Measurements from ENCODE around the gene REPS1.

DNA sequence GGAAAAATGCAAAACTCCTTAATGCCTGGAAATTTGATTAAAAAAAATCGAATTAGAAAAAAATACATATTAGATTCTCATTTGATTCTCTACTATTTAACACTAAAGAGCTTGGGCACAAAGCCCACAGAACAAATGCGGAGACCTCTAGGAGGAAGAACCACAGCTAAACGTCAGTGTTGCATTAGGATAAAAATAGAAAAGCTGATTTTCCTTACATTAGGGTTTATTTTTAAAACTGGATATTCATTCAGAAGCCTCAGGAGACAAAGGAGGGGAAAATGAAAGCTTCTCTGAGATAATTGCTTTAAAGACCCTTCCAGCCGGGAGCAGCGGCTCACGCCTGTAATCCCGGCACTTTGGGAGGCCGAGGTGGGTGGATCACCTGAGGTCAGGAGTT lies 114.9 kb downstream of the REPS1 start:
- TF ChIP-seq, protein P1, sequence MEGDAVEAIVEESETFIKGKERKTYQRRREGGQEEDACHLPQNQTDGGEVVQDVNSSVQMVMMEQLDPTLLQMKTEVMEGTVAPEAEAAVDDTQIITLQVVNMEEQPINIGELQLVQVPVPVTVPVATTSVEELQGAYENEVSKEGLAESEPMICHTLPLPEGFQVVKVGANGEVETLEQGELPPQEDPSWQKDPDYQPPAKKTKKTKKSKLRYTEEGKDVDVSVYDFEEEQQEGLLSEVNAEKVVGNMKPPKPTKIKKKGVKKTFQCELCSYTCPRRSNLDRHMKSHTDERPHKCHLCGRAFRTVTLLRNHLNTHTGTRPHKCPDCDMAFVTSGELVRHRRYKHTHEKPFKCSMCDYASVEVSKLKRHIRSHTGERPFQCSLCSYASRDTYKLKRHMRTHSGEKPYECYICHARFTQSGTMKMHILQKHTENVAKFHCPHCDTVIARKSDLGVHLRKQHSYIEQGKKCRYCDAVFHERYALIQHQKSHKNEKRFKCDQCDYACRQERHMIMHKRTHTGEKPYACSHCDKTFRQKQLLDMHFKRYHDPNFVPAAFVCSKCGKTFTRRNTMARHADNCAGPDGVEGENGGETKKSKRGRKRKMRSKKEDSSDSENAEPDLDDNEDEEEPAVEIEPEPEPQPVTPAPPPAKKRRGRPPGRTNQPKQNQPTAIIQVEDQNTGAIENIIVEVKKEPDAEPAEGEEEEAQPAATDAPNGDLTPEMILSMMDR (conservative IDR thresholded peaks at IDR 0.05 in 1 of 2, IDR thresholded peaks at IDR 0.05 in 1 of 2; ENCODE audit: extremely low read depth in 1 of 2, insufficient read depth in 1 of 2, low read depth in 1 of 2, low read length in 2 of 2): no peak
- no peak for TF ChIP-seq EZH2 (IDR thresholded peaks at IDR 0.05; ENCODE audit: borderline replicate concordance, low read length)
